GM21717 (cell line): ENCODE measurements around the gene GNG2.

Experiments used
- ATAC-seq: cut with Tn5 transposase; IDR thresholded peaks from one replicate; pipeline ENCODE4 v1.9.1; 2021; ENCODE audit warnings: mild to moderate bottlenecking, moderate library complexity; ENCODE audit not compliant: unreplicated experiment

GNG2 gene

DNA sequence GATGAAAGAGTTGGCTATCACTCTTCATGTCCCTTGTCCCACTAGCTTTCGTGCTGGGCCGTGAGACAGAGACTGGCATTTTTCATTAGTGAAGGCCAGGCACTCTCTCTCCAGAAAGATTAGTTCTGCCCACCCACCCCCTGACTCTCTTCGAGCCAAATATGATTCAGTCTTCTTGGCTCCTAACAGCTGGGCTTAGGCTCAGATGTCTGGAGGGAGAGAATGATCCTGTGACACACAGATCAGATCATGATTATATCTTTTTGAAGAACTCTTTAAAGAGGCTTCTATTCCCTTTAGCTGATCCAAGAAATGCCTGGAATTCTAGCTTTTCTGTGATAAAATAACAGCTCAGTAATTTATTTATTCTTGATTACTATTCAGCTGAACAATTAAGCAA lies 5.2 kb upstream of the GNG2 start:
- ATAC-seq, result no peak

DNA sequence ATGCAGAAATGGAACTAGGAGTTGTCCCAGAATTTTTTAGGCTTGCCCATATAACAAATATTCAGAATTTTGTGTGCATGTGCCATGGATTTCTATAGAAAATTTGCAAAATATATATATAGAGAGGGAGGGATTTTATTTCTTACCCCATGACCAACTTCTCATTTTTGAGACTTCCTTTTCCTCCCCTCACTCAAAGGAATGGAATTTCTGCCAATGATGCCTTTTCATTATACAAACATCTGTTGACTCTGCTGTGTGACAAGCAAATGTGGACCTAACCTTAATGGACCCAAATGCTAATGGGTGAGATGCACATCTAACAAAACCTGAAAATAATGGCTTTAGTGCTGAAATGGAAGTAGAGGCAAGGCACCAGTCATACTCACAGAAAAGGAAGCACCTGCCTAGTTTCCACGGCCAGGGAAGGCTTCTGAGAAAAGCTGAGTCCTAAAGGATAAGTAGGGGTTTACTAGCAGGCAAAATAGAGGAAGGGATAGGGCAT lies 3.6 kb upstream of the GNG2 start:
- ATAC-seq, result no peak

DNA sequence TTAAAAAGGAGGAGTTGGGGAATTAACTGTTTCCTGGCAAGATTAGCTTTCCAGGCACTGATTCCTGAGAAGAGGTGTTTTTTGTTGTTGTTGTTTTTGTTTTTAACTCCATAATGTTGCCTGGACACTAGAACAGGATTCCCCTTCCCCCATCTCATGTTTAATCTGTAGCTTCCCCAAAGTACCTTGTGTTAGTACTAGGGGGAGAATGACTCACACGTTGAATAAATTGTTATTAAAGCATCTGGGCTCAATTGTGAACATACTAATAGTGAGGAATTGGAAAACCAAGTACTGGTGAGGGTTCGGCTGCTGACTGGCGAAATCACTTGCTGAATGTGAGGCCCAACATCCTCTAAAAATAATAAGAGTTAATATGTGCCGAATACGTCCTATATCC lies 1.3 kb upstream of the GNG2 start:
- no peak for ATAC-seq

DNA sequence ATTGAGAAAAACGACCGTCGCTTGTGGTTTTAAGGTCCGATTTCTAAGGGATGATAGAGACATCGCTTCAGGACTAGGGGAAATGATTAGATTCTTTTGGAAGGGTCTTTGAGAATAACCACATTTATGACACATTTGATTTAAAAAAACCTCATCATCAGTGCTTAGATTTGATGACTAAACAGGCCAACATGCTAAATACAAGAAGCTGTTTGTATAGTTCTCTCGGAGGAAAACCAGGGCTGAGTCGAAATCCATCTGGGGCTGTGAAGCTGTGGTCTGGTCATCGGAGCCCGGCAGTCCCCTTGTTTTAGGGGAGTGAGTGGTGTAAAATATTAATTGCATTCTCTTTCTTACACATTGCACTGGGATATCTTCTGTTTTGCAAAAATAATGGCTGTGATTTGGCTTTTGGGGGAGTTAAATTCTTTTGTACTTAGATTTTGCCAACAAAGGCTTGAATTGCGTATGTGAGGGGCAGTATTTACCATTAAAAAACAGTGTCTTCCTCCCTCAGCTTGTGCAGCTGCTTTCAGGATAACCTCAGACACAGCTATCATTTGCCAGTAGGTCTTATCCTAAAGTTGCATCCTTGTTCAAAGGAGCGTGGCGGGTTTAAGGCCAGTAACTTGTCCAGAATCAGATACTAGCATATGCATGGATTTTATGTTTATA lies 550 bp downstream of the GNG2 start:
- no peak for ATAC-seq

DNA sequence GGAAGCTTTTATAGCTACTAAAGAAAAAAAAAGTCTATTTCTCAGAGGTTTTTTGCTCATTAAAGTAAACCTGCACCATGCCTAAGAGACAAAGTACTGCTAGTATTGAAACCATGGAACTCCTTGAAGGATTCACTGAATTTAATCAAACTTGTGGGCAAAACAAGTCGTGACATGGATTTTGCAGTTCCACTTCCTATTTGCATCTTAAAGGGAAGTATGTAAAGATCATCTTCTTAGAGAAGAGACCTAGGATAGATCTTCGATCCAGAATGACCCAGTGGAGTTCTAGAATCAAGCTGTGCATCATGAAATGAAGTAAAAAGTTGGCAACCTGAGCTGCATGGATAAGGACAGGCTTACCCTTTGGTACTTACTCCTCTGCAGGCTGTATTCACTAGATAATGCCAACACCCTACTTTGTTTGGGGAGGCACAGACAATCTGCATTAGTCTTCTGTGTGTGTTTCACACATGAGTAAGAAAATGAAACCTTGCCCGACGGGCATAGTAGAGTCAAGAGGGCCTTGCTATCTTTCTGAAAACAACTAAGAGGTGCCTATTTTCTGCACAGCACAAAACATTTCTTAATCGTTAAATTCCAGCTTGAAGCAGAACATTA lies 1.9 kb downstream of the GNG2 start:
- ATAC-seq, result no peak

DNA sequence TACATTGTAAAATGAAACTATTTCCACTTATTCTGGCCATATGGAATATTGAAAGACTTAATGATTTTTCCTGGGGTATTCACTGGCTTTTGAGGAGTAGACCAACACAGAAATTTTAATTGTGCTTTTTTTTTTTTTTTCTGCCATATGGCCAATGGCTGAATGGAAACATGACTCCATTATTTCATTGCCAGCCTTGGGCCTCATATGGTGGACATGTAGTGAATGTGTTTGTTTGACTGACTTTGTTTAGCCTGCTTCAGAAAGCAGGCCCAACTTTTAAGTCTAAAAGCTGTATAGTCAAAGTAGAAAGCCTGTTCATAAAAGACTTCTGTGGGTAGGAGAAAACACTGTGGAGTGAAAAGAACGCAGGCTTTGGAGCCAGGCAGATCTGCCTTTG lies 2.4 kb downstream of the GNG2 start:
- ATAC-seq, result no peak

DNA sequence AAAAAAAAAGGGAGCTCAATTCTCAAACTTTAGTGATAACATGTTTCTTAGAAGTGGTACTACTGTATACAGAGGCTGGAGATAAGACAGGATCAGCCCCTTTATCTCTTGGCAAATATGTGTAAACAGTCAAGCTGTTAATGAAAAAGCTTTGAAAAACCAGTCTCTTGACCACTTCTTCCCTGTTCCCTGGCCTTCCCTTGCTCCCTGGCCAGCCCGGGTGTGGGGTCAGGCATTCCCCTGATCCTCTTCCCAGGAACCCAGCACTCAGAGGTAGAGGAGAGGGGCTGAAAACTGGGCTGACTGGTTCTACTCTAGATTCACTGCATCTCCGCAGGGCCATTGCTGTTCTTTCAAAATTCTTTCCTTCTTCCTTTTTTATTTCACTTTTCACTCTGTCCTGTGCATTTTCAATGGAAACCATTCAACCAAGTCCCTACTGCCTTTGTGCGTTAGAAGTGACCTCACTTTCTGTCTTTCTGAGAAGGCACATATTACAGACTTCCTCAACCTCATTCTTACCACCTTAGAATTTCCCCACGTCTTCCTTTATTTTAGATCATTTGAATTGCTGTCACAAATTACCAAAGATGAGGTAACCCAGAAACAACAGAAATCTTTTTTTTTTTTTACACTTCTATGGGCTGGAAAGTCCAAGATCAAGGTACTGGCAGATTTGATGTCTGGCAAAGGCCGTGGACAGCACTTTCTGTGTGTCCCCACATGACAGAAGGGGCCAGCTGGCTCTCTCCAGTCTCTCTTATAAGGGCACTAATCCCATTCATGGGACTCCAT lies 5.7 kb downstream of the GNG2 start:
- ATAC-seq, result peak; percentile 42

DNA sequence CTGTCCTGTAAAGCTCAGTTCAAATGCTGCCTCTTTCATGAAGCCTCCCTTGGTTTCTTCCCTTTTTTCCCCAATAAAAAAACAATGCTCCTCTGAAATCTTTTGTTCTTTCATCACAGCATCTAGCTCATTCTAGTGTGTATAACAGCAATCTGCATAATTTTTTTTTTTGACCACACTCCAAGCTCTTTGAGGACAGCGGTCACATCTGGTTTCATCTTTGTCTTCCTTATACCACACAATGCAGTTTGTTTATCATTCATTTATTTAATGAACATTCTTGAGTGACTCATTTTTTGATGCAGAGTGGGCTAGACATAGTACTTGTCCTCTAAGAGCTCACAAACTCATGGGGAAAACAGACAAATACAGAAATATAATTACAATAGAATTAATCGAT lies 7.3 kb downstream of the GNG2 start:
- ATAC-seq, result no peak

DNA sequence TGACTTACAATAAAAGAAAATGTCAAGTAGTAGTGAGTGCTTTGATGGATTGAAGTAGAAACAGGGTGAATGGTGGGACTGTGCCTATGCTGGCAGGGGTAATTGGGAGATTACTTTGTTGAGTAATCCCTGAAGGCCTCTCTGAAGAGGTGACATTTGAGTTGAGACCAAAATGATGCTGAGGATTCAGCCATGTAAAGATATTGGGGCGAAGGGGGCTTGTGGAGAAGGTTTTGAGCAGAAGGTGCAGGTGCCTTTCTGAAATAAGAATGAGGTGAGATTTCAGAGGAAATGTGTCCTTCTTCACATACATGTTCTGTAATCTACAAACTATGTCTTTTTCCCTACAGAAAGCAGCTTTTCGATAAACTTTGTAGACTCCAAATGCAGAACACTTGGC lies 8.0 kb downstream of the GNG2 start:
- no peak for ATAC-seq

DNA sequence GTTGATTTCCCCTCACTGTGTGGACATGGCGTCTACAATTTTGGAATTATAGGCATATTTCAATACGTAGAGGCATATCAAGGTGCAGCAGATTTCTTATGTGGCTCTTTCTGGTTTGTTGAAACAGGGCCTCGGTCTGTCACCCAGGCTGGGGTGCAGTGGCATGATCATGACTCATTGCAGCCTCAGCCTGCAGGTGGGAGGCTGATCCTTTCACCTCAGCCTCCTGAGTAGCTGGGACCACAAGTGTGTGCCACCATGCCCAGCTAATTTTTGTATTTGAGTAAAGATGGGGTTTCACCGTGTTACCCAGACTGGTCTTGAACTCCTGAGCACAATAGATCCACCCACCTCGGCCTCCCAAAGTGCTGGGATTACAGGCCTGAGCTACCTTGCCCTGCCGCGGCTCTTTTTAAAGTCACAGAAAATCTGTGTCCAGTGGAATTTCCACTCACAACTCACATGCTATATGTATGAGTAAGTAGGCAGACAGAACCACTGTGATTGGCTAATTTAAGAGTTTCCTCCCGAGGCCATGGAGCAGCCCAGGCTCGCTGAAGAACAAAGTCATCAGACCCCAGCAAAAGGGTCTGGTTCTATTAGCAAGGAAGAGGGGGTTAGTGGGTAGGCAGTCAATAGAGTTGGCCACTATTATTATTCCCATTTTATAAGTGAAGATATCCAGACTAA lies 9.1 kb downstream of the GNG2 start:
- ATAC-seq, result no peak

DNA sequence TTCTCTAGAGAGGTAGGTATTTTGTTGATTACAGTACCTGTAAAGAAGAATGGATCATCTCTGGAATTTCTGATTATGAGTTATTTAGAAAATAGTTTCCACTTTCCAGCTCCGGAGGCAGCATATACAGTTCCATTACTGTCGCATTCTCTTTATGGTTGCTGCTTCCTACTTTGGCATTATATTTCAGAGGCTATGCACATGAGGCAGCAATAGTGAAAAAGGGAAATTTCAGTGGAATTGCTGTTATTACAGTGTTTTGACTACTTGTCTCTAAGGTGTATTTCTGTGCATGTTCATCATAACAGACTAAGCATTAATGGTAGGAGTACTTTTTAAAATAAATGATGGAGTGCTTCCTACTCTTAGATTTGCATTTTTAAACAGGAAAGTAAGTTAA lies 10.2 kb downstream of the GNG2 start:
- ATAC-seq, result no peak

DNA sequence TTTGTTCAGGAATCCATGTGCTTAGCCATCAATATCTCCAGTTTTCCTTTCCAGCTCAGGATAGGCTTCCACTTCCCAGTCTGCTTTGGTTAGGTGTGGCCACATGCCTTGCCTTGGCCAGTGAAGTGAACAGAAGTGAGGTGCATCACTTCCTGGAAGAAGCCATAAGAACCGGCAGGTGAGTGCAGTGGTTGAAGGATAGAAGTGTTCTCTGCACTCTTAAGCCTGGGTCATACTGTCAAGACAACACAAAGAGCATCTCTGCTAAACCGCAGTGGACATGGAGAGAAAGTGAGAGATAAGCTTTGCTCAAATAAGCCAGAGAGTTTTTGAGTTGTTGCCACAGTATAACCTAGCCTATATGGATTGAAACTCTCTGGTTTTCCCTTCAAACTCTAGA lies 11.4 kb downstream of the GNG2 start:
- no peak for ATAC-seq

DNA sequence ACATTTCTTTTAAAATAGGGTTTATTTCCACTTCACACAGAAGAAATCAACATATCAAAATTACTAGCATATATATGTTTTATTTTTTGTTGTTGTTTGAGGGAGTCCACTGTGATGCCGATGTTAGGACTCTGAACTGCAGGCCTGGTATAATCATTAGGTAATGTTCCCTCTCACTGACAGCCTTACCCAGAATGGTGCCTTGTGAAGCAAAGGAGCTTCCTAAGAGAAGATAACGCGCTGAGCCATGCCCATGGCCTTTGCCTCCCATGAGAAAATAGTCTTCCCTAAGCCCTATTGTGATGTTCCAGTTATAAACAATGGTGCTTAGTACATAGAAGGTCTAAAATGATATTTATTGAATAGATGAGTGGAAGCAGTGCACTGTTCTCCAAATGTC lies 12.0 kb downstream of the GNG2 start:
- no peak for ATAC-seq

DNA sequence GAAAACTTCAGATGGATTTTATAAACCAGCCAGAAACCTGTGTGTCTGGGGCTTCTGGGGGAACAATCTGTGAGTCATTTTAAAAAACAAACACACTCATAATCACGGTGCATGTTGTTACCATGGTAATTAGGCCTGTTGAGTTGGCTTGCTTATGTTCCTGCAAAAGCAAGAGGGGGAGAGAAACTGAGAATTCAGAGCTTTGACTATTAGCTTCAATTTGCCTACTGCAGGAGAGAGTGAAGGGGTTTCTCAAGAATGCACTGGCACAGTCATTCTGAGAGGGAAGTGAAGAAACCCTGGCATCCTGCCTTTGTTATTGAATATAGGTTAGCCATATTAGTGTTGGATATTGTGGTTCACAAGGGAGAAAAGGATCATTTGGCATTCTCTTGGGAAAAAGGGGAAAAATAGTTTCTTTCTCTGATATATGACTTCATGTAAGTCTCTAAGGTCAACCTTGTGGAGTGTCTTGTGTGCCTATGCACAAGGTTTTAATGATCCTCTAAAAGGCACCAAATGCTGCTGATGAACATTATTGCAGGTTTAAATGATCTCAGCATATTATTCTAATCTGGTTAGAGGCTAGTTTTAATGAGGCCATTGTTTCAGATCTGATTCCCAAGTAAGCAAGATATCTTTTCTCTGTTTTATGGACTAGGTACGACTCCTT lies 12.9 kb downstream of the GNG2 start:
- ATAC-seq, result peak; percentile 89

DNA sequence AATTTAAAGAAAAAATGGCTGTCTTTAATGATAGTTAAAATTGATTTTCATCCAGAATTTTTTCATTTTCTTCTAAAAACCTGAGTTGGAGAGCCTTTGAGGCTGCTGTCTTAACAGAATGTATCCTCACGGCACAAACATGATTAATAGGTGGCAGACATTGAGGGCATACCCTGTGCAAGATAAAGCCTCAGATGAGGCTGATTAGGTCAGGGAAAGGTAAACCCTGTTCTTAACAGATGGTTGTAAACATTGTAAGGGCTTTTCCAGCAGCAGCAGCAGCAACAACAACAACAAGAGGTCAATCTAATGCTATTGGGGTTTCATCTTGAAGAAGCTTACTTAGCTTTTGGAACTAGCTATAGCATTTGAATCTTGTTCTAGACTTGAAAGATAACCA lies 17.4 kb downstream of the GNG2 start:
- ATAC-seq, result no peak

DNA sequence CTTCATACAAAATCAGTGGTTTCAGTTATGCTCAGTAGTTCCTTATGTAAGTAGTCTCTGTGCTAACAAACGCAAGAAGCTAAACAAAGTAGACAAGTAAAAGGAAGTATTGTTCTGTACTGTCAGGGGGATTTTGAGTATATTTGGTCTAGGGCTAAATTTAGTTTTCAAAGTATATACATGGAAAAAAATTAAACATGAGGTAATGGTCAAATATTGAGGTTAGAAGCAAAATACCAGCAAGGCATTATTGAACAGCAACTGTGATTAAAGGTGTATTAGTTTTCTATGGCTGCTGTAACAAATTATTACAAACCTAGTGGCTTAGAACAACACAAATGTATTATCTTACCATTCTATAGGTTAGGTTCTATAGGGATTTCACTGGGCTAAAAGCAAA lies 18.8 kb downstream of the GNG2 start:
- ATAC-seq, result no peak

DNA sequence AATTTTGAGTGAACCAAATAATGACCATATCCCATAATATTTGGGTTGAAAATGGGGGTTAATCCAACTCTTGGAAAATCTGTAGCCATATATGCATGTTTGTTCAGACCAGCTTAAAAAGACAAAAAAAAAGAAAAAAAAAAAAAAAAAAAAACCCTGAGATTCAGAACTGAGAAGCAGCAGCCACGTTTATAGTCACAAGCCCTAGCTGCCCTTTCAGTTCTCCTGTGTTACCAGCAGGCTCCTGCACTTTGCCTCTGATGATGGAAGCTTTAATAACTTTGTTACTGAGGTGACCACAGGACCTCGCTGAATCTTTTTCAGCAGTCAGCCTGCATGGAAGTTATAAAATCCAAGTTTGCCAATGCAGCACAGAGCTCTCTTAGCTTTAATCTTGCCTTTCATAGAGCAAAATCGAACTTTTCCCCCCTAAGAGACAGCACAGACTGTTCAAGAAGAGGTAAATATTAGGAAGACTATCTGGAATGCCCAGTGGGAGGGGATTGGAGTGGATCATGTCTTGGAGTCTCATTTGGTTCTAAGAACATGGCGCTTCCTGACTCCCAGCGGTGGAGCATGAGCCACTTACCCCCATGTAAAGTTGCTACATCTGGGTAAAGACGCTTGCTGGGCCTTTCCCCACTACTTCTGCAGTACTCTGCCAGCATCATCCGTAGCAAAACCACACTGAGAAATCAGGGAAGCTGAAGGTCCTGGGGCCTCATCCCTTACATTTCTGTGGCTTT lies 20.6 kb downstream of the GNG2 start:
- ATAC-seq, result peak; percentile 39

DNA sequence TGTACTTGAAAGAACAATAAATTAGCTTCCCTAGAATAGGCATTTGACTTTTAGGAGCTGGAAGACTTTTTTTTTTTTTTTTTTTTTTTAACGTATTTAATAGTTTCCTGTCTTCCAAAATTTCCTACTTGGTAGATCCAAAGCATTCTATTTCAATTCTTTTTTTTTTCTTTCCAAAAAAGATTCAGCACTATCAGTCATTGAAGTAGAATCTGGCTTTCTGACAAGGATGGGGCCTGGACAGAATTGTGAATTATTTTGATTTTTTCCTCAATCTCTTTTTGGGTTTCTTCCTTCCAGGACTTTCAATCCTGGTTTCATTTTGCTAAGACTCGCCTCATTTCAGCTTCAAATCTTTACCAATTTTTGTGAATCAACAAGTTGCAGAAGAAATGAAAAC lies 21.2 kb downstream of the GNG2 start:
- ATAC-seq, result no peak

DNA sequence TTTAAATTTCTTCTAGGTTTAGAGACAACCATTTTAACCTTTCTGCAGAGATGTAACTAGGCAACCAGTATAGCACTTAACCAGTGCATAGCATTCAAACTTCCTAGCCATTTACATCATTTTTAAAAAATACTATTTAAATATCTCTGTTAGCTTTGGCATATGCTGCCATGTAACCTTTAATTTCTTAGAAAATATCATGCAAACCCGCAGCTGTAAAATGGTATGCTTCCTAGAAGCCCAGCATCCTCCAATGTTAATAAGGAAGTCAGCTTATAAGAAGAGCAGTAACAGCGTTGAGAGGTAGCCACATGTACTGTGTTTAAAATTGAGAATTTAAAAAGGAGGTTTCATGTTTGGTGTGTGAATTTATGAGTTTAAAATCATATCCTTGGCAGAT lies 22.8 kb downstream of the GNG2 start:
- ATAC-seq, result no peak
